Measurements from ENCODE around the gene CACNB1. TPM values are rescaled to one million over a fixed set of nuclear protein-coding genes. Genes with fewer than 3 reads are reported as not detected.

The CACNB1 gene
- total and polyA plus RNA-seq, 2 of the 13 experiments (the other 11 are each of a cell fraction or from before 2014, with no cell fraction given) = 0.75 to 1.5 TPM

- no peak for TF ChIP-seq ZBTB40 (IDR thresholded peaks at IDR 0.05)
- no peak for TF ChIP-seq ZBTB40 (CRISPR knock-in tag; IDR thresholded peaks at IDR 0.05)
- no peak for TF ChIP-seq EHMT2 (IDR thresholded peaks at IDR 0.05; ENCODE audit: borderline replicate concordance, low read depth, low read length)
- TF ChIP-seq ZMAT3 (CRISPR knock-in tag; conservative IDR thresholded peaks at IDR 0.05) = no peak
- TF ChIP-seq SMARCC2 (IDR thresholded peaks at IDR 0.05) = no peak
- peak; percentile 87; the same call in 1 of the 2 replicates for TF ChIP-seq E2F2 (CRISPR knock-in tag; IDR thresholded peaks at IDR 0.05; ENCODE audit: borderline replicate concordance)
- no peak for TF ChIP-seq ZBTB8A (CRISPR knock-in tag; IDR thresholded peaks at IDR 0.05; ENCODE audit: borderline replicate concordance, low read depth)
- no peak for TF ChIP-seq ZBTB14 (CRISPR knock-in tag; IDR thresholded peaks at IDR 0.05)
- no peak for TF ChIP-seq CHCHD3 (CRISPR knock-in tag; IDR thresholded peaks at IDR 0.05)
- TF ChIP-seq KLF16 (CRISPR knock-in tag; IDR thresholded peaks at IDR 0.05) = peak in 1 of 2 experiments; percentile 79; a peak in 2 of 4 replicates
- TF ChIP-seq ZFP1 (CRISPR knock-in tag; IDR thresholded peaks at IDR 0.05) = no peak
- TF ChIP-seq GRHL1 (CRISPR knock-in tag; conservative IDR thresholded peaks at IDR 0.05) = no peak
- TF ChIP-seq HDAC1 (CRISPR knock-in tag; IDR thresholded peaks at IDR 0.05) = no peak
- TF ChIP-seq BCLAF1 (IDR thresholded peaks at IDR 0.05) = no peak
Measured at GRCh38 chr17:39153599-39154051, 43.8 kb downstream of the CACNB1 start (continued).
